ENCODE data around the gene SNAPC3.

SNAPC3 gene

DNA sequence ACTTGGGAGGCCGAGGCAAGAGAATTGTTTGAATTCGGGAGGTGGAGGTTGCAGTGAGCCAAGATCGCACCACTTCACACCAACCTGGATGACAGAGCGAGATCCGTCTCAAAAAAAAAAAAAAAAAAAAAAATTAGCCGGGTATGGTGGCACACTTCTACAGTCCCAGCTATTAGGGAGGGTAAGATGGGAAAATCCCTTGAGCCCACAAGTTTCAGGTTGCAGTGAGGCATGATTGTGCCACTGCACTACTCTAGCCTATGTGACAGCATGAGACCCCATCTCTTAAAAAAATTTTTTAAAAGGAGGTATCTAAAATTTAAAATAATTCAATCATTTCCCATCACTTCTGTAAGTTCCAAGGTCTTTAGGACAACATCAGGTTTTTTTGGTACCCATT is 62.1 kb downstream of the SNAPC3 start:
- H3K27ac ChIP-seq = no peak overlapping the region
- H3K4me3 ChIP-seq = no peak overlapping the region

DNA sequence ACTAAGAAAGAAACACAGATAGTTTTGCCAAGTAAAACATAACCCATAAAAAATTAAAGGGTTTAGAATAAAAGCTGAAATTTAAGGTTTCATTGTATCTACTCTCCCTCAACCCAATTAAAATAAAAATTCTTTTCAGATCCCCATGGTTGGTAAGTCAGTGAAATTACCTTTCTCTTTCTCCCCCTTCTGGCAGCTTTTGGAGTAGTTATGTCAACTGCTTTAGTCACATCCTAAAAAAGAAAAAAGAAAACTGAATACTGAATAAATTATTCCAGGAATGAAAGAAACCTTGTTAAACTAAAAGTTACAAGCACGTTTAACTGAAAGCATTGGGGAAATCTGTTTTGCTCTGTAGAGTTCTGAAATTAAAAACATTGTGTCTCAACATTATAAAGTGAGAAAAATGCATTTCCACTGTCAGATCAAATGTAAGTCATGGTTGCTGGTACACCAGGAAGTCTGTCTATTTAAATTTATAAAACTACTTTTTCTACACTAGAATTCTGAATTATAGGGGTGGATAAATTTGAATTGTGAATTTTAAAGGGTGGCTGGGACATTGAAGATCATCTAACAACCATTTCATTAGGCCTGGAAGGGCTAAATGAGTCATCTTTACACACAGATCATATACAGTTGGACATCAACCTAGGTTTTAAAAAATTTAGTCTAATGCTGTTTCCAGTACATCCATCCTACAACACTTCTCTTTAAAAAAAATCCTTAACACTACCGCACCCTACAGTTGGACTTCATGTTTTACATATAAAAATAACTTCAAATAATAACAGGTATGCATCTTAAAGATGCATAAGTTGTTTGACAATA is 63.4 kb downstream of the SNAPC3 start:
- H3K27ac ChIP-seq = no peak overlapping the region
- no peak overlapping the region for H3K4me3 ChIP-seq

DNA sequence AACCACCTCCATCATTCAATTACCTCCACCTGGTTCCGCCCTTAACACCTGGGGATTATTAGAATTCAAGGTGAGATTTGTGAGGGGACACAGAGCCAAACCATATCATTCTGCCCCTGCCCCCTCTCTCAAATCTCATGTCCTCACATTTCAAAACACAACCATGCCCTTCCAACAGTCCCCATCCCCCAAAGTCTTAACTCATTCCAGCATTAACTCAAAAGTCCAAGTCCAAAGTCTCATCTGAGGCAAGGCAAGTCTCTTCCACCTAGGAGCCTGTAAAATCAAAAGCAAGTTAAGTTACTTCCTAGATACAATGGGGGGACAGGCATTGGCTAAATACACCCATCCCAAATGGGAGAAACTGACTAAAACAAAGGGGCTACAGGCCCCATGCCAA is 69.3 kb downstream of the SNAPC3 start:
- Histone ChIP-seq H3K27ac (no peak overlapping the region), H3K4me3 (no peak overlapping the region)

DNA sequence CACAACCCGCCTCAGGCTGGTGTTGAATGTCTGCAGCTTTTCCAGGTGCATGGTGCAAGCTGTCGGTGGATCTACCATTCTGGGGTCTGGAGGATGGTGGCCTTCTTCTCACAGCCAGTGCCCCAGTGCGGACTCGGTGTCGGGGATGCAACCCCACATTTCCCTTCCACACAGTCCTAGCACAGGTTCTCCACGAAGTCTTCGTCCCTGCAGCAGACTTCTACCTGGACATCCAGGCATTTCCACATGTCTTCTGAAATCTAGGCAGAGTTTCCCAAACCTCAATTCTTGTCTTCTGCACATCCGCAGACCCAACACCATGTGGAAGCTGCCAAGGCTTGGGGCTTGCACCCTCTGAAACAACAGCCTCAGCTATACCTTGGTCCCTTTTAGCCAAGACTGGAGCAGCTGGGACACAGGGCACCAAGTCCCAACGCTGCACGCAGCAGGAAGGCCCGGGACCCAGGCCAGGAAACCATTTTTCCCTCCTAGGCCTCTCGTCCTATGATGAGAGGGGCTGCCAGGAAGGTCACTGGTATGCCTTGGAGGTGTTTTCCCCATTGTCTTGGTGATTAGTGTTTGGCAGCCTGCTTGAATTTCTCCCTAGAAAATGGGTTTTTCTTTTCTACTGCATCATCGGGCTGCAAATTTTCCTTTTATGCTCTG is 69.9 kb downstream of the SNAPC3 start:
- no peak overlapping the region for H3K27ac ChIP-seq
- no peak overlapping the region for H3K4me3 ChIP-seq

DNA sequence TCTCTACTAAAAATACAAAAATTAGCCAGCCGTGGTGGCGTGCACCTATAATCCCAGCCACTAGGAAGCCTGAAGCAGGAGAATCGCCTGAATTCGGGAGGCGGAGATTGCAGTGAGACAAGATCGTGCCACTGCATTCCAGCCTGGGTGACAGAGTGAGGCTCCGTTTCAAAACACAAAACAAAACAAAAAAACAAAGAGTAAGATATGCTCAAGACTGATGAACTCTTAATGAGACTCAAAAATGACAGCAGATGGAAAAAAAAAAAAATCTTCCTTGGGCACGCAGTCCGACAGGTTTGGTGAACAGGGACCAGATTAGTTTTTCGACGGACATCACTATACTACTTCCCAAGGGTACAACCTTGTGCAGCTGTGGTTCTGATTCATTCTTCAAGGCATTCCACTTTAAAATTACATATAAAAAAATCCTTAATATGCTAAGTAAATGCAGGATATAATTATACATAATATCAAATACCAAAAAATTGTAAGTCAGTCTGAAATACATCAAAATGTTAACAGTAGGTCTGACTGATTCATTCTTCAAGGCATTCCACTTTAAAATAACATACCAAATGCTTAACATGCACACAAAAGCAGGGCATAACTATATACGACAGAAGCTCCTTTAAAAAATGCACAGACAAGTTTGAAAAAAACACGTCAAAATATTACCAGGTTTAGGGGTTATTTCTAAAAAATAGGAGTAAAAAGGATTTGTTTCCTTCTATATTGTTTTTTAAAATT is 75.7 kb downstream of the SNAPC3 start:
- Histone ChIP-seq H3K27ac (no peak overlapping the region), H3K4me3 (no peak overlapping the region)

DNA sequence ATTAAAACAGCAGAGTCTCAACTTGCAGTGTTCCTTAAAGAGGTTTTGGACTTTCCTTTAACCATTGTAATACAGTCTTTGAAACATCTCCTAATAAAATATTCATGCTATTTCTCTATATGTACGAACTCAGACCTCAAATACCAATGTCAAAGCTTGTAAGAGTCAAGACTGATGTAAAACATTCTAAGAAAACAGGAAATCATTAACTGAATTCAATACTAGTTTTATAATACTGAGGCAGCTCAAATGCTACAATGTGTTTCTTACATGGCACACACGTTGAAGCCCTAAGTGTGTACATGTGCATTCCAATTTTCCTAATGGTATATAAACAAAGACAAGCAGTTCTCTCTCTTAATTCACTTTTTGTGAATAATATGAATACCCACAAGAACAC is 76.5 kb downstream of the SNAPC3 start:
- Histone ChIP-seq H3K27ac (no peak overlapping the region), H3K4me3 (no peak overlapping the region)

DNA sequence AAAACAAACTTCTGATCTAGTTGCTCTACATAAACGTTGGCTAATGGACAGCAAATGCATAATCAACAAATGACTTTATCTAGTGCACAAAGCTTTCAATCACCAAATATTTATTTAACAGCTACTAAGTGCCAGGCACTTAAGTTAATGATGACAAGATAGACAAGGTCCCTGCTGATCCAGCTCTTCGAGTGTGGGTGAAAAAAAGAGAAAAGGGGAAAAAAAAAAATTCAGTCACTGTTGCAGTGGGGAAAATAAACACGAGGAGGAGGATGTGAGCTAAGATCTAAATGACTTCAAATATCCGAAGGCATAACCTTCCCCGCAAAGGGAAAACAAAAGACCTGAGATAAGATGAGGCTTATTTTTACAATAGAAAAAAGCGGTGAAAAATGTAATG is 78.5 kb downstream of the SNAPC3 start:
- Histone ChIP-seq H3K4me3 (no peak overlapping the region), H3K27ac (no peak overlapping the region)

DNA sequence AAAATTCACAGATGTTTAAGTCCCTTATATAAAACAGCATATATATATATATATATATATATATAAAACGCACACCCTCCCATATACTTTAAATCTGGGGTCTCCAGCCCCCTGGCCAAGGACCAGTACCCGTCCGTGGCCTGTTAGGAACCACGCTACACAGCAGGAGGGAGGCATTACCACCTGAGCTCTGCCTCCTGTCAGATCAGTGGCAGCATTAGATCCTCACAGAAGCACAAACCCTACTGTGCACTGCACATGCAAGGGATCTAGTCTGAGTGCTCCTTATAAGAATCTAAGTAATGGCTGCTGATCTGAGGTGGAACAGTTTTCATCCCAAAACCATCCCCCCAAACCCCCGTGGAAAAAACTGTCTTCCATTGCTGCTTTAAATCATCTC is 79.1 kb downstream of the SNAPC3 start:
- no peak overlapping the region for H3K4me3 ChIP-seq
- H3K27ac ChIP-seq = no peak overlapping the region

DNA sequence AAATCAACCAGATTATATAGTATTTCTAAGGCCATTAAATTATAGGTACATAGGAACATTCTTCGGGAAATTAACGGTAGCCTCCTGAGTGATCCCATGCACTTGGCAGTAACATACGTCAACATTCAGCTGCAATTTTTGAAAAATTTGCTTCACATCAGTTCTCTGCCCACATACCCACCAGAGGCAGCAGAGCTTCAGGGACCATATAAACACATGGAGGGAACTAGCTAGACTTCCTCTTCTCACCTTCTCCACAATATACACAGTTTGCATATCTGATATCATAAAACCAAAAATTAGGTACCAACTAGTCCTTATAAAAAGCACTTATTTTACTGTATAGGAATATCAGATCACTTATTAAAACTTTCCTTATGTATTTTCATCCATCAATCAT is 83.2 kb downstream of the SNAPC3 start:
- no peak overlapping the region for H3K4me3 ChIP-seq
- no peak overlapping the region for H3K27ac ChIP-seq

DNA sequence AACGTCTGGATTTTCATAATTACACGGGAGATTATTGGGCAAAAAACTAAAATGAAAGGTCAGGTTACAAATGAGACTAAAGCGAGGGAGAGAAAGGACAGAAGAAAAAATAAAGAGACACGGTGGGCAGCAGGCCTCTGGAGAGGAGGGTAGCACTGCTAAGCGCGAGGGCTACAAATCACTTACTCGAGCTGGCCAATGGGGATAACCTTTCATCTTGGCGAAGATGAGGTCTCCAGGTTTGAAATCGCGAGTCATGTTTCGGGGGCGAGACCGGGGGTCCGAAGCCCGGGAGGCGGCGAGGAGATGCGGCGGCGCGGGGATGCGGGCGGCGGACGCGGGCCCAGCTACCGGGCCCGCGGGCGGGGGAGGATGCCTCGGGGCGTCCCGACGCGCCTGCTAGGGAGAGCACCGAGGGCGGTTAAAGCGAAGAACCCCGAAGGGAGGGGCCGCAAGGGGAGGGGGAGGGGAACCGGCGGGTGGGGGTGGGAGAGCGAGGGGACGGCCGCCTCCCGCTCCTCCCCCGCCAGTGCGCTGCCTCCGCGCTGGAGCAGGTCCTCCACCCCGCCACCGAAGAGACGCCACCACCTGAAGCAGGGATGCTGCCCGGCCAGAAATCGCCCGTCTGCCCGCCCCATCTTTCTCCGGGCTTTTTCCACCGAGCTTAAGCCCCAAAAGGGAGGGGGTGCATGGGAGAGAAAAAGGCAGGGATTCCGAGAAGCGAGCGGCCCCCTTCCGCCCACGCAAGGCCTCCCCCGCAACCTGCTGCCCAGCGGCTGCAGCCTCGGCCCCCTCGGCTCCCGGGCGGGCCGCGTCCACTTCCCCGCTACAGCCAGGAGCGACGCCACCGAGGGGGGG is 87.5 kb downstream of the SNAPC3 start:
- peak overlapping the region; percentile 79 to 100 (median 97) for H3K4me3 ChIP-seq
- H3K27ac ChIP-seq = peak overlapping the region; percentile 69 to 99 (median 94)

DNA sequence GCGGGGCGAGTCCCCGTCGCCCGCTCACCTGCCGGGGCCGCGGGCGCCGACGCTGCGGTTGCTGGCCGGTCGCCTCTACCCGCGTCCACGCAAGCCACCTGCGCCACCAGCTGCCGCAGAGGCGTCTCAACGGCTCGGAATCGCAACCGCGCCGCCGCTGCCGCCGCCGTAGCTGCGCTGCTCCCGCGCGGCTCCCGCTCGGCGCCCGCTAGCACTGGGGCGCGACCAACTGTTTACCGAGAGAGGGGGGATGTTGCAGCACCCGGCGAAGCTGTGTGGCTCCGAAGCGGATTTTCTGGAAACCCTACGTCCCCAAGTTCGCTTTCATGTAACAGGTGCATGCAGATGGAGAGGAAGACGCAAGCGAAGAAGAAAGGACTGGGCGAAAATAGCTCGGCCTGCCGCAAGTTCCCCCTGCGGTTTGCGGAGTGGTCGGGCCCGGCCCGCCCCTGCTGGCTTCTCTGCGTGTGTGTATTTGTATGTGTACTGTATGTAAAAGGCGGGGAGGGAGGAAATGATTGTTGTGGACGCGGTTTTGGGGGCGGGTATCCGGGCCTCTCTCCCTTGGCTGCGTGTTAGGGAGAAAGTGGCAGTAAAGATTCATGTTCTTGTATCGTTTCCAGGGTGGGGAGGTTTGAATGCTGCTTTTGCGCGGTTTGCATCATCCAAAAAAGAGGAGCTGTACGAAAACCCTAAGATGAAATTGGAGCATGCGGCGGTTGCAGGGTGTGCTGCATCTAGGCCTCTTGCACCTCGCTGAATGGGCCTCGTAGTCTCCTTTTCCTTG is 88.3 kb downstream of the SNAPC3 start, which contains the start of gene PSIP1:
PSIP1 (minus strand) TSS at position 182 of the 787 bp plus-strand sequence. CDS start 782 bp downstream, outside the sequence.
- Histone ChIP-seq H3K4me3 (peak within 1 kb of the TSS; percentile 79 to 100 (median 97)), H3K27ac (peak within 1 kb of the TSS; percentile 69 to 99 (median 94))

All from skin epidermis (tissue), 12 donors.